ENCODE results near the gene MAPK7.

- TF ChIP-seq CTCF (IDR thresholded peaks at IDR 0.05; ENCODE audit: insufficient read depth, low read length, poor library complexity, severe bottlenecking) (no peak), EZH2phosphoT487 (conservative IDR thresholded peaks at IDR 0.05; ENCODE audit: low read length) (no peak)
Observed at GRCh38 chr17:19381361-19381740, 3.1 kb downstream of the MAPK7 start.

Measured in SU-DHL-6 (cell line).